Keratinocyte (primary cell): ENCODE data around the gene FHAD1. TPM values are rescaled to one million over a fixed set of nuclear protein-coding genes. Genes with fewer than 3 reads are reported as not detected.

Experiments
- DNase-seq: peaks from one replicate; pipeline ENCODE4 v3.0.0-alpha.2; 2011; ENCODE audit warnings: low read depth, missing footprints, low spot score
- FAIRE-seq: peaks from 2 replicates; lab custom pipeline; 2011; peaks lifted over from hg19 to GRCh38; lab: Jason Lieb, UNC
- H2AFZ ChIP-seq: 2 replicates; pipeline ENCODE4 v1.6.0; 2012; ENCODE audit warnings: low read length, control low read depth, inconsistent platforms; ENCODE audit not compliant: control insufficient read depth
- H3K27ac ChIP-seq: 2 replicates; pipeline ENCODE4 v1.5.1; 2011; ENCODE audit warnings: low read length; ENCODE audit not compliant: control insufficient read depth, insufficient read depth
- H3K27me3 ChIP-seq: 3 replicates; pipeline ENCODE4 v1.6.0; 2011; ENCODE audit warnings: low read length; ENCODE audit not compliant: control insufficient read depth, insufficient read depth; ENCODE audit errors: extremely low read depth
- H3K36me3 ChIP-seq, 2 experiments: 2 replicates in 1 of 2; 3 replicates in 1 of 2; pipeline ENCODE4 v1.5.1; 2011; ENCODE audit warnings: low read length in 2 of 2, mild to moderate bottlenecking in 1 of 2; ENCODE audit not compliant: control insufficient read depth in 2 of 2, insufficient read depth in 2 of 2; ENCODE audit errors: extremely low read depth in 1 of 2
- H3K4me1 ChIP-seq: 3 replicates; pipeline ENCODE4 v1.5.1; 2011; ENCODE audit warnings: low read length; ENCODE audit not compliant: control insufficient read depth, insufficient read depth; ENCODE audit errors: extremely low read depth
- H3K4me2 ChIP-seq: 3 replicates; pipeline ENCODE4 v1.6.0; 2011; ENCODE audit warnings: low read depth, low read length; ENCODE audit not compliant: control insufficient read depth, insufficient read depth; ENCODE audit errors: extremely low read depth
- H3K4me3 ChIP-seq, 3 experiments: fragments of 200-600 bp in 1 of 3; sonication (generic) in 1 of 3; 2 replicates in 2 of 3; 3 replicates in 1 of 3; pipeline ENCODE4 v1.5.1; 2011 to 2016; ENCODE audit warnings: low read length in 3 of 3, mild to moderate bottlenecking in 3 of 3, control low read depth in 2 of 3, inconsistent platforms in 1 of 3, low read depth in 1 of 3, mixed read lengths in 1 of 3, mixed run types in 1 of 3, moderate library complexity in 1 of 3; ENCODE audit not compliant: control insufficient read depth in 2 of 3, insufficient read depth in 2 of 3; ENCODE audit errors: extremely low read depth in 1 of 3
- H3K79me2 ChIP-seq: 2 replicates; pipeline ENCODE4 v1.6.0; 2012; ENCODE audit warnings: low read length; ENCODE audit not compliant: control insufficient read depth, insufficient read depth
- H3K9ac ChIP-seq: 3 replicates; pipeline ENCODE4 v1.6.0; 2011; ENCODE audit warnings: low read length; ENCODE audit not compliant: control insufficient read depth, insufficient read depth; ENCODE audit errors: extremely low read depth
- H3K9me1 ChIP-seq: 3 replicates; pipeline ENCODE4 v1.6.0; 2011; ENCODE audit warnings: low read length; ENCODE audit not compliant: control insufficient read depth, insufficient read depth; ENCODE audit errors: extremely low read depth
- H3K9me3 ChIP-seq: 2 replicates; pipeline ENCODE4 v1.5.1; 2012; ENCODE audit warnings: low read depth, low read length; ENCODE audit not compliant: control insufficient read depth
- H4K20me1 ChIP-seq: 3 replicates; pipeline ENCODE4 v1.6.0; 2011; ENCODE audit warnings: low read length; ENCODE audit not compliant: control insufficient read depth, insufficient read depth; ENCODE audit errors: extremely low read depth
- CTCF ChIP-seq, 3 experiments: IDR thresholded peaks in 1 of 3; conservative IDR thresholded peaks in 1 of 3; optimal IDR thresholded peaks in 1 of 3; 2 replicates in 2 of 3; 3 replicates in 1 of 3; pipeline versions ENCODE3 to v1.5.1; 2011; ENCODE audit warnings: low read length in 3 of 3, mild to moderate bottlenecking in 3 of 3, moderate library complexity in 2 of 3, control low read depth in 1 of 3, inconsistent platforms in 1 of 3; ENCODE audit not compliant: insufficient read depth in 2 of 3; ENCODE audit errors: extremely low read depth in 1 of 3
- EZH2 ChIP-seq: IDR thresholded peaks from one replicate; pipeline ENCODE4 v1.6.1; 2012; ENCODE audit warnings: inconsistent platforms, mild to moderate bottlenecking, low read length, moderate library complexity
- dilution Hi-C: fragments of 300-500 bp; cut with MboI; formaldehyde crosslinking; loops from one replicate; pipeline ENCODE4 v1.7.0; 2020; ENCODE audit warnings: low sequenced_read_pairs; ENCODE audit not compliant: extremely low pct_ligation_motif_present
- polyA plus RNA-seq, 5 experiments: library from polyadenylated mRNA; depleted of rRNA in 3 of 5; stranded (reverse) in 3 of 5; stranded (forward) in 1 of 5; unstranded in 1 of 5; fragments of >200 nt; gene quantifications; 1 replicate in 1 of 5; 2 replicates in 3 of 5; 3 replicates in 1 of 5; pipeline versions ENCODE4 v1.2.1 to v1.2.3, GENCODE V29; 2011 to 2012; ENCODE audit warnings: missing spikeins in 2 of 5, low read depth in 1 of 5, low replicate concordance in 1 of 5

FHAD1 gene
- polyA plus RNA-seq, 1 donor (not counting 4 experiments of a cell fraction or from before 2014, with no cell fraction given) = 0.09 TPM

- no peak overlapping the region for H3K9ac ChIP-seq
- no peak for FAIRE-seq
- no peaks in the 10 kb centered on the region for H4K20me1 ChIP-seq
- no peaks in the 10 kb centered on the region for H3K9me3 ChIP-seq
- H3K27me3 ChIP-seq = no peaks in the 10 kb centered on the region
- H2AFZ ChIP-seq = no peak overlapping the region
- H3K36me3 ChIP-seq = no peaks in the 10 kb centered on the region
- no peaks in the 10 kb centered on the region for H3K79me2 ChIP-seq
- H3K9me1 ChIP-seq = no peaks in the 10 kb centered on the region
- no peak overlapping the region for H3K27ac ChIP-seq
- no peak overlapping the region for H3K4me2 ChIP-seq
- dilution Hi-C loops = no loop called here
- TF ChIP-seq EZH2 (no peak), CTCF (optimal IDR thresholded peaks at IDR 0.05 in 1 of 3, IDR thresholded peaks at IDR 0.05 in 1 of 3, conservative IDR thresholded peaks at IDR 0.05 in 1 of 3; ENCODE audit: extremely low read depth in 1 of 3, insufficient read depth in 2 of 3, low read length in 3 of 3) (no peak)
- H3K4me3 ChIP-seq = no peak overlapping the region
- no peak for DNase-seq
- H3K4me1 ChIP-seq = peaks cover 14% of the 10 kb centered on the region
Measured at GRCh38 chr1:15397236-15397635, 150.2 kb downstream of the FHAD1 start.

GRCh38 chr1:15399710-15400109 is 152.7 kb downstream of the FHAD1 start:
- no peak overlapping the region for H3K4me3 ChIP-seq
- H3K9ac ChIP-seq = no peak overlapping the region
- dilution Hi-C loops = no loop called here
- H3K4me2 ChIP-seq = no peak overlapping the region
- no peaks in the 10 kb centered on the region for H3K27me3 ChIP-seq
- DNase-seq = no peak
- H3K36me3 ChIP-seq = no peaks in the 10 kb centered on the region
- H3K4me1 ChIP-seq = peaks cover 14% of the 10 kb centered on the region
- no peak for TF ChIP-seq EZH2
- TF ChIP-seq CTCF (optimal IDR thresholded peaks at IDR 0.05 in 1 of 3, IDR thresholded peaks at IDR 0.05 in 1 of 3, conservative IDR thresholded peaks at IDR 0.05 in 1 of 3; ENCODE audit: extremely low read depth in 1 of 3, insufficient read depth in 2 of 3, low read length in 3 of 3) = no peak
- FAIRE-seq = no peak
- H3K79me2 ChIP-seq = no peaks in the 10 kb centered on the region
- H3K9me3 ChIP-seq = no peaks in the 10 kb centered on the region
- H2AFZ ChIP-seq = no peak overlapping the region
- no peaks in the 10 kb centered on the region for H3K9me1 ChIP-seq
- no peak overlapping the region for H3K27ac ChIP-seq
- no peaks in the 10 kb centered on the region for H4K20me1 ChIP-seq
